Measurements from ENCODE around the gene CASP2.

- no peak for TF ChIP-seq POLR2AphosphoS5 (IDR thresholded peaks at IDR 0.05)
- TF ChIP-seq CTCF (IDR thresholded peaks at IDR 0.05) = no peak
Observed at GRCh38 chr7:143327903-143328302, 39.8 kb downstream of the CASP2 start.
